ENCODE measurements around the gene ENPEP.
"Not testable (repeated sequence)": the region's sequence is repeated elsewhere in the genome, so short reads cannot be mapped to it uniquely, and the experiment has no call there.

Gene ENPEP

GRCh38 chr4:110518889-110519490 lies 43.0 kb downstream of the ENPEP start:
- DNase-seq, result no peak

GRCh38 chr4:110520886-110521285 lies 44.9 kb downstream of the ENPEP start:
- no peak for DNase-seq

GRCh38 chr4:110526589-110526988 lies 50.6 kb downstream of the ENPEP start:
- no peak for DNase-seq

GRCh38 chr4:110527156-110527555 lies 51.2 kb downstream of the ENPEP start:
- no peak for DNase-seq

- DNase-seq, result no peak
These were observed 57.1 kb downstream of the ENPEP start for GRCh38 chr4:110532901-110533589.

GRCh38 chr4:110533590-110533910 lies 57.6 kb downstream of the ENPEP start:
- no peak for DNase-seq

GRCh38 chr4:110533940-110534339 lies 58.0 kb downstream of the ENPEP start:
- no peak for DNase-seq

- no peak for DNase-seq
These were observed 64.6 kb downstream of the ENPEP start for GRCh38 chr4:110540581-110540980.

GRCh38 chr4:110540982-110541451 lies 65.1 kb downstream of the ENPEP start:
- no peak for DNase-seq

GRCh38 chr4:110543577-110543976 lies 67.6 kb downstream of the ENPEP start:
- no peak for DNase-seq

- no peak for DNase-seq
These were observed 68.6 kb downstream of the ENPEP start for GRCh38 chr4:110544594-110544993.

- DNase-seq, result no peak
These were observed 74.3 kb downstream of the ENPEP start for GRCh38 chr4:110550260-110550659.

GRCh38 chr4:110553197-110553596 lies 77.2 kb downstream of the ENPEP start:
- DNase-seq, result no peak

GRCh38 chr4:110567214-110567613 lies 91.3 kb downstream of the ENPEP start:
- no peak for DNase-seq

- not testable (repeated sequence) for DNase-seq
These were observed 100.7 kb downstream of the ENPEP start for GRCh38 chr4:110576696-110577095.

GRCh38 chr4:110586131-110586850 lies 110.3 kb downstream of the ENPEP start:
- no peak for DNase-seq

- no peak for DNase-seq
These were observed 111.8 kb downstream of the ENPEP start for GRCh38 chr4:110587666-110588285.

- DNase-seq, result no peak
These were observed 113.3 kb downstream of the ENPEP start for GRCh38 chr4:110589297-110589696.

GRCh38 chr4:110595583-110595982 lies 119.6 kb downstream of the ENPEP start:
- DNase-seq, result no peak

GRCh38 chr4:110596431-110596830 lies 120.5 kb downstream of the ENPEP start:
- DNase-seq, result no peak

- no peak for DNase-seq
These were observed 121.6 kb downstream of the ENPEP start for GRCh38 chr4:110597582-110597981.

GRCh38 chr4:110602061-110602460 lies 126.1 kb downstream of the ENPEP start:
- DNase-seq, result no peak

GRCh38 chr4:110605077-110605476 lies 129.1 kb downstream of the ENPEP start:
- no peak for DNase-seq
